HepG2 (cell line): ENCODE measurements around the gene ATP6V0A1. TPM values are rescaled to one million over a fixed set of nuclear protein-coding genes. Genes with fewer than 3 reads are reported as not detected.

ENCODE experiments used
- ARHGAP35 ChIP-seq: sonication (generic); formaldehyde crosslinking; IDR thresholded peaks from 2 replicates; pipeline ENCODE4 v1.9.0; 2022; ENCODE audit warnings: mild to moderate bottlenecking, inconsistent platforms, moderate library complexity, missing genetic modification reagents, borderline replicate concordance
- BHLHE40 ChIP-seq: IDR thresholded peaks from 2 replicates; pipeline ENCODE4 v1.6.1; 2011; ENCODE audit warnings: low read length, improper control_type of control experiment
- ELF3 ChIP-seq: IDR thresholded peaks from 2 replicates; pipeline ENCODE4 v1.6.1; 2016; ENCODE audit warnings: missing genetic modification reagents, missing compliant biosample characterization
- GZF1 ChIP-seq: sonication (generic); formaldehyde crosslinking; IDR thresholded peaks from 2 replicates; pipeline ENCODE4 v1.5.1; 2020; ENCODE audit warnings: mild to moderate bottlenecking, missing genetic modification reagents
- HIC2 ChIP-seq: sonication (generic); formaldehyde crosslinking; IDR thresholded peaks from 2 replicates; pipeline ENCODE4 v1.9.0; 2022; ENCODE audit warnings: low read depth, missing genetic modification reagents
- KDM4B ChIP-seq: sonication (generic); formaldehyde crosslinking; IDR thresholded peaks from 2 replicates; pipeline ENCODE4 v1.4.0; 2020; ENCODE audit warnings: missing genetic modification reagents
- KLF11 ChIP-seq: IDR thresholded peaks from 2 replicates; pipeline ENCODE4 v1.6.1; 2016; ENCODE audit warnings: missing compliant biosample characterization
- NFYC ChIP-seq: IDR thresholded peaks from 2 replicates; pipeline ENCODE4 v1.6.1; 2016; ENCODE audit warnings: missing genetic modification reagents, missing compliant biosample characterization
- NKX3-1 ChIP-seq: sonication (generic); formaldehyde crosslinking; IDR thresholded peaks from 2 replicates; pipeline ENCODE4 v1.5.0; 2020; ENCODE audit warnings: missing genetic modification reagents
- PPARG ChIP-seq: conservative IDR thresholded peaks from 2 replicates; pipeline ENCODE4 v1.6.1; 2016; ENCODE audit warnings: missing biosample characterization, missing genetic modification reagents
- RAD21 ChIP-seq: fragments of 450-650 bp; formaldehyde crosslinking; IDR thresholded peaks from 2 replicates; pipeline ENCODE4 v1.5.0; 2020; ENCODE audit warnings: mild to moderate bottlenecking
- REXO4 ChIP-seq: sonication (generic); formaldehyde crosslinking; IDR thresholded peaks from 2 replicates; pipeline ENCODE4 v1.8.0; 2022; ENCODE audit warnings: missing genetic modification reagents, mild to moderate bottlenecking, borderline replicate concordance
- RFXAP ChIP-seq: sonication (generic); formaldehyde crosslinking; IDR thresholded peaks from 2 replicates; pipeline ENCODE4 v1.4.0; 2020; ENCODE audit warnings: missing genetic modification reagents, borderline replicate concordance
- SOX13 ChIP-seq, 3 experiments: fragments of 450-650 bp in 1 of 3; sonication (generic) in 1 of 3; formaldehyde crosslinking in 1 of 3; IDR thresholded peaks in 2 of 3; conservative IDR thresholded peaks in 1 of 3; 2 replicates each; pipeline versions ENCODE4 v1.5.0 to v1.6.1; 2016 to 2020; ENCODE audit warnings: antibody characterized with exemption in 1 of 3, mild to moderate bottlenecking in 1 of 3, missing compliant biosample characterization in 1 of 3, missing genetic modification reagents in 1 of 3, moderate library complexity in 1 of 3
- SSRP1 ChIP-seq: IDR thresholded peaks from 2 replicates; pipeline ENCODE4 v1.6.1; 2016; ENCODE audit warnings: control low read depth
- TEAD3 ChIP-seq: optimal IDR thresholded peaks from 2 replicates; pipeline ENCODE3; 2016; ENCODE audit warnings: borderline replicate concordance
- ZFX ChIP-seq: sonication (generic); formaldehyde crosslinking; IDR thresholded peaks from 2 replicates; pipeline ENCODE4 v1.4.0; 2020; ENCODE audit warnings: mild to moderate bottlenecking, low read depth, missing genetic modification reagents, moderate library complexity
- ZMYM3 ChIP-seq: sonication (generic); formaldehyde crosslinking; IDR thresholded peaks from 2 replicates; pipeline ENCODE4 v1.5.1; 2020; ENCODE audit warnings: mild to moderate bottlenecking, missing genetic modification reagents
- ZNF143 ChIP-seq: sonication (generic); formaldehyde crosslinking; IDR thresholded peaks from 2 replicates; pipeline ENCODE4 v1.4.0; 2020; ENCODE audit warnings: missing genetic modification reagents
- ZNF232 ChIP-seq: sonication (generic); formaldehyde crosslinking; IDR thresholded peaks from 2 replicates; pipeline ENCODE4 v1.4.0; 2020; ENCODE audit warnings: missing genetic modification reagents, borderline replicate concordance
- ZNF34 ChIP-seq: sonication (generic); formaldehyde crosslinking; IDR thresholded peaks from 2 replicates; pipeline ENCODE4 v1.4.0; 2020; ENCODE audit warnings: mild to moderate bottlenecking, missing genetic modification reagents, borderline replicate concordance
- ZNF691 ChIP-seq: sonication (generic); formaldehyde crosslinking; IDR thresholded peaks from 2 replicates; pipeline ENCODE4 v1.4.0; 2020; ENCODE audit warnings: missing genetic modification reagents, low read depth, mild to moderate bottlenecking, borderline replicate concordance
- ZNF776 ChIP-seq: sonication (generic); formaldehyde crosslinking; IDR thresholded peaks from 2 replicates; pipeline ENCODE4 v1.4.0; 2020; ENCODE audit warnings: mild to moderate bottlenecking, missing genetic modification reagents
- polyA plus RNA-seq, 8 experiments: library from polyadenylated mRNA; depleted of rRNA in 3 of 8; stranded (reverse) in 7 of 8; unstranded in 1 of 8; fragments of >200 nt; fragmentation: Illumina TruSeq in 4 of 8; extraction: Trizol in 4 of 8; gene quantifications; 2 replicates each; pipeline versions ENCODE4 v1.2.1 to v1.2.3, GENCODE V29; 2011 to 2016; ENCODE audit warnings: low read depth in 4 of 8, missing spikeins in 1 of 8, mixed read lengths in 1 of 8; ENCODE audit not compliant: insufficient read depth in 1 of 8
- total RNA-seq, 5 experiments: library from RNA; depleted of rRNA; stranded (reverse); fragments of >200 nt; fragmentation: Illumina TruSeq; extraction: Trizol; gene quantifications; 2 replicates each; pipeline ENCODE4 v1.2.3, GENCODE V29; 2016; ENCODE audit warnings: low read depth in 1 of 5
- TF ChIP-seq, protein P1 (sequence below): sonication (generic); formaldehyde crosslinking; IDR thresholded peaks from 2 replicates; pipeline ENCODE4 v1.4.0; 2020; ENCODE audit warnings: missing genetic modification reagents
- TF ChIP-seq, protein P2 (sequence below): sonication (generic); formaldehyde crosslinking; conservative IDR thresholded peaks from 2 replicates; pipeline ENCODE4 v1.4.0; 2020; ENCODE audit warnings: missing genetic modification reagents

The ATP6V0A1 gene
- total and polyA plus RNA-seq, 2 of the 13 experiments (the other 11 are each of a cell fraction or from before 2014, with no cell fraction given), result 27.9 to 54.1 TPM

- TF ChIP-seq HIC2 (0 out of 2 replicates have a peak, but pooled peaks have one; percentile 23), ZNF143 (0 out of 2 replicates have a peak, but pooled peaks have one; percentile 20), TEAD3 (CRISPR knock-in tag) (peak; percentile 61), NKX3-1 (CRISPR knock-in tag) (0 out of 2 replicates have a peak, but pooled peaks have one; percentile 26), RFXAP (CRISPR knock-in tag) (peak; percentile 49; the same call in 1 of the 2 replicates), PPARG (CRISPR knock-in tag) (no peak), RAD21 (peak; percentile 89), SSRP1 (CRISPR knock-in tag) (0 out of 2 replicates have a peak, but pooled peaks have one; percentile 64), SOX13 (IDR thresholded peaks at IDR 0.05) (no peak), SOX13 (CRISPR knock-in tag; conservative IDR thresholded peaks at IDR 0.05 in 1 of 2, IDR thresholded peaks at IDR 0.05 in 1 of 2) (0 out of 4 replicates have a peak, but pooled peaks of 1 of the 2 experiments have one; percentile 6), ZNF691 (CRISPR knock-in tag) (peak; percentile 52; the same call in 1 of the 2 replicates), ZMYM3 (CRISPR knock-in tag) (peak; percentile 17; the same call in 1 of the 2 replicates), ZNF232 (CRISPR knock-in tag) (no peak), KLF11 (peak; percentile 79), BHLHE40 (no peak), ZNF776 (CRISPR knock-in tag) (no peak), KDM4B (CRISPR knock-in tag) (peak; percentile 45; the same call in 1 of the 2 replicates), ZNF34 (CRISPR knock-in tag) (0 out of 2 replicates have a peak, but pooled peaks have one; percentile 58), ZFX (peak; percentile 34), GZF1 (CRISPR knock-in tag) (no peak), NFYC (CRISPR knock-in tag) (peak; percentile 26; the same call in 1 of the 2 replicates), REXO4 (CRISPR knock-in tag) (no peak), ARHGAP35 (no peak), ELF3 (peak; percentile 68)
- TF ChIP-seq, protein P1, sequence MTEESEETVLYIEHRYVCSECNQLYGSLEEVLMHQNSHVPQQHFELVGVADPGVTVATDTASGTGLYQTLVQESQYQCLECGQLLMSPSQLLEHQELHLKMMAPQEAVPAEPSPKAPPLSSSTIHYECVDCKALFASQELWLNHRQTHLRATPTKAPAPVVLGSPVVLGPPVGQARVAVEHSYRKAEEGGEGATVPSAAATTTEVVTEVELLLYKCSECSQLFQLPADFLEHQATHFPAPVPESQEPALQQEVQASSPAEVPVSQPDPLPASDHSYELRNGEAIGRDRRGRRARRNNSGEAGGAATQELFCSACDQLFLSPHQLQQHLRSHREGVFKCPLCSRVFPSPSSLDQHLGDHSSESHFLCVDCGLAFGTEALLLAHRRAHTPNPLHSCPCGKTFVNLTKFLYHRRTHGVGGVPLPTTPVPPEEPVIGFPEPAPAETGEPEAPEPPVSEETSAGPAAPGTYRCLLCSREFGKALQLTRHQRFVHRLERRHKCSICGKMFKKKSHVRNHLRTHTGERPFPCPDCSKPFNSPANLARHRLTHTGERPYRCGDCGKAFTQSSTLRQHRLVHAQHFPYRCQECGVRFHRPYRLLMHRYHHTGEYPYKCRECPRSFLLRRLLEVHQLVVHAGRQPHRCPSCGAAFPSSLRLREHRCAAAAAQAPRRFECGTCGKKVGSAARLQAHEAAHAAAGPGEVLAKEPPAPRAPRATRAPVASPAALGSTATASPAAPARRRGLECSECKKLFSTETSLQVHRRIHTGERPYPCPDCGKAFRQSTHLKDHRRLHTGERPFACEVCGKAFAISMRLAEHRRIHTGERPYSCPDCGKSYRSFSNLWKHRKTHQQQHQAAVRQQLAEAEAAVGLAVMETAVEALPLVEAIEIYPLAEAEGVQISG, result peak; percentile 60
- TF ChIP-seq, protein P2, sequence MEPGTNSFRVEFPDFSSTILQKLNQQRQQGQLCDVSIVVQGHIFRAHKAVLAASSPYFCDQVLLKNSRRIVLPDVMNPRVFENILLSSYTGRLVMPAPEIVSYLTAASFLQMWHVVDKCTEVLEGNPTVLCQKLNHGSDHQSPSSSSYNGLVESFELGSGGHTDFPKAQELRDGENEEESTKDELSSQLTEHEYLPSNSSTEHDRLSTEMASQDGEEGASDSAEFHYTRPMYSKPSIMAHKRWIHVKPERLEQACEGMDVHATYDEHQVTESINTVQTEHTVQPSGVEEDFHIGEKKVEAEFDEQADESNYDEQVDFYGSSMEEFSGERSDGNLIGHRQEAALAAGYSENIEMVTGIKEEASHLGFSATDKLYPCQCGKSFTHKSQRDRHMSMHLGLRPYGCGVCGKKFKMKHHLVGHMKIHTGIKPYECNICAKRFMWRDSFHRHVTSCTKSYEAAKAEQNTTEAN (CRISPR knock-in tag), result peak; percentile 27; the same call in 1 of the 2 replicates
These were observed 58.8 kb downstream of the ATP6V0A1 start (continued) for GRCh38 chr17:42517516-42517915.
